A549 (cell line): Measurements from ENCODE around the gene HACE1.

ENCODE experiments used
- CHD2 ChIP-seq: fragments of 150-350 bp; IDR thresholded peaks from 2 replicates; pipeline ENCODE4 v1.6.1; 2014; ENCODE audit warnings: low read length; ENCODE audit not compliant: partially characterized antibody
- CTCF ChIP-seq: fragments of >200 bp; sonication (Bioruptor Twin); formaldehyde crosslinking; IDR thresholded peaks from 3 replicates; pipeline ENCODE4 v1.5.1; 2016
- EP300 ChIP-seq, 2 experiments: fragments of >200 bp; sonication (Bioruptor Twin); formaldehyde crosslinking; IDR thresholded peaks; 2 replicates in 1 of 2; 3 replicates in 1 of 2; pipeline ENCODE4 v1.6.1; 2016 to 2017
- HDAC2 ChIP-seq: fragments of 200-600 bp; sonication (generic); IDR thresholded peaks from 2 replicates; pipeline ENCODE4 v1.6.1; 2016
- KDM1A ChIP-seq: fragments of 200-600 bp; sonication (generic); IDR thresholded peaks from 2 replicates; pipeline ENCODE4 v1.6.1; 2016; ENCODE audit warnings: low read depth, mild to moderate bottlenecking
- MAZ ChIP-seq: fragments of 150-350 bp; IDR thresholded peaks from 2 replicates; pipeline ENCODE4 v1.6.1; 2014; ENCODE audit warnings: antibody characterized with exemption, low read depth, low read length, borderline replicate concordance
- NR3C1 ChIP-seq: fragments of >200 bp; sonication (Bioruptor Twin); formaldehyde crosslinking; IDR thresholded peaks from 3 replicates; pipeline ENCODE4 v1.6.1; 2017
- POLR2A ChIP-seq: IDR thresholded peaks from 2 replicates; pipeline ENCODE4 v1.6.1; 2012; ENCODE audit warnings: mild to moderate bottlenecking, low read length
- TP53 ChIP-seq: fragments of 250-450 bp; sonication (Bioruptor Pico); IDR thresholded peaks from 2 replicates; pipeline ENCODE4 v1.5.0; 2021; ENCODE audit warnings: mild to moderate bottlenecking, moderate library complexity
- USF2 ChIP-seq: fragments of 450-650 bp; IDR thresholded peaks from 2 replicates; pipeline ENCODE4 v1.6.1; 2014; ENCODE audit warnings: antibody characterized with exemption
- ZFP36 ChIP-seq: fragments of 450-650 bp; IDR thresholded peaks from 2 replicates; pipeline ENCODE4 v1.6.1; 2014; ENCODE audit warnings: borderline replicate concordance; ENCODE audit not compliant: partially characterized antibody
- ZNF302 ChIP-seq: fragments of 250-450 bp; sonication (Bioruptor Pico); IDR thresholded peaks from 2 replicates; pipeline ENCODE4 v1.9.0; 2021; ENCODE audit warnings: inconsistent platforms, mild to moderate bottlenecking, moderate library complexity

- TF ChIP-seq ZFP36: no peak
- no peak for TF ChIP-seq CTCF
- no peak for TF ChIP-seq MAZ
- no peak for TF ChIP-seq EP300 (IDR thresholded peaks at IDR 0.05)
- no peak for TF ChIP-seq POLR2A
- no peak for TF ChIP-seq ZNF302 (CRISPR knock-in tag)
- TF ChIP-seq HDAC2: no peak
- no peak for TF ChIP-seq USF2
- TF ChIP-seq NR3C1: no peak
- no peak for TF ChIP-seq TP53 (CRISPR knock-in tag)
- no peak for TF ChIP-seq CHD2
- no peak for TF ChIP-seq KDM1A
Measured at GRCh38 chr6:104809116-104809515, 50.6 kb downstream of the HACE1 start.
